Stimulated activated CD8-positive, alpha-beta memory T cell treated with anti-CD3 and anti-CD28 coated beads, Interleukin-2, amount 100 ng/mL, for 1 hour (primary cell): Measurements from ENCODE around the gene ERBIN.
"Not testable (repeated sequence)": the region's sequence is repeated elsewhere in the genome, so short reads cannot be mapped to it uniquely, and the experiment has no call there.

Experiments used
- DNase-seq, 2 donors: peaks; one replicate each; pipeline ENCODE4 v3.0.0-alpha.2; 2020; ENCODE audit warnings: low read depth in 2 of 2

The ERBIN gene

GRCh38 chr5:66001952-66002351 lies 75.6 kb downstream of the ERBIN start:
- no peak for DNase-seq

GRCh38 chr5:66002415-66002814 lies 76.0 kb downstream of the ERBIN start:
- DNase-seq = no peak

- no peak for DNase-seq
These were observed 77.8 kb downstream of the ERBIN start for GRCh38 chr5:66004216-66004615.

- no peak for DNase-seq
These were observed 82.9 kb downstream of the ERBIN start for GRCh38 chr5:66009277-66009676.

GRCh38 chr5:66010476-66010875 lies 84.1 kb downstream of the ERBIN start:
- DNase-seq = no peak

GRCh38 chr5:66012271-66012670 lies 85.9 kb downstream of the ERBIN start:
- no peak for DNase-seq

- no peak for DNase-seq
These were observed 87.0 kb downstream of the ERBIN start for GRCh38 chr5:66013397-66013796.

GRCh38 chr5:66013906-66014305 lies 87.5 kb downstream of the ERBIN start:
- DNase-seq = no peak

GRCh38 chr5:66015196-66015960 lies 89.0 kb downstream of the ERBIN start:
- no peak for DNase-seq

GRCh38 chr5:66021585-66021984 lies 95.2 kb downstream of the ERBIN start:
- DNase-seq = no peak

- no peak for DNase-seq
These were observed 112.9 kb downstream of the ERBIN start for GRCh38 chr5:66039296-66039695.

GRCh38 chr5:66039701-66040100 lies 113.3 kb downstream of the ERBIN start:
- no peak for DNase-seq

- no peak for DNase-seq
These were observed 115.3 kb downstream of the ERBIN start for GRCh38 chr5:66041627-66042026.

GRCh38 chr5:66057239-66057638 lies 130.9 kb downstream of the ERBIN start:
- no peak for DNase-seq

- DNase-seq = not testable (repeated sequence)
These were observed 134.9 kb downstream of the ERBIN start for GRCh38 chr5:66061320-66061719.

GRCh38 chr5:66063061-66063460 lies 136.7 kb downstream of the ERBIN start:
- DNase-seq = not testable (repeated sequence)

GRCh38 chr5:66066826-66067225 lies 140.5 kb downstream of the ERBIN start:
- DNase-seq = no peak

GRCh38 chr5:66072031-66072430 lies 145.7 kb downstream of the ERBIN start:
- no peak for DNase-seq

- DNase-seq = no peak
These were observed 148.5 kb downstream of the ERBIN start for GRCh38 chr5:66074901-66075300.

- DNase-seq = no peak
These were observed 154.3 kb downstream of the ERBIN start for GRCh38 chr5:66080664-66081063.

- DNase-seq = no peak
These were observed 163.0 kb downstream of the ERBIN start for GRCh38 chr5:66089384-66089783.

GRCh38 chr5:66100851-66101250 lies 174.5 kb downstream of the ERBIN start:
- DNase-seq = no peak

- no peak for DNase-seq
These were observed 186.8 kb downstream of the ERBIN start for GRCh38 chr5:66113160-66113559.

- DNase-seq = no peak
These were observed 191.9 kb downstream of the ERBIN start for GRCh38 chr5:66118304-66118703.
